Fibroblast of skin of back (primary cell): ENCODE data around the gene JAZF1.
"Not testable (repeated sequence)": the region's sequence is repeated elsewhere in the genome, so short reads cannot be mapped to it uniquely, and the experiment has no call there.

Experiments used
- DNase-seq: peaks from one replicate; pipeline ENCODE4 v3.0.0-alpha.2; 2013

JAZF1 gene

GRCh38 chr7:27905951-27906350, 274.6 kb downstream of the JAZF1 start:
- no peak for DNase-seq

DNA sequence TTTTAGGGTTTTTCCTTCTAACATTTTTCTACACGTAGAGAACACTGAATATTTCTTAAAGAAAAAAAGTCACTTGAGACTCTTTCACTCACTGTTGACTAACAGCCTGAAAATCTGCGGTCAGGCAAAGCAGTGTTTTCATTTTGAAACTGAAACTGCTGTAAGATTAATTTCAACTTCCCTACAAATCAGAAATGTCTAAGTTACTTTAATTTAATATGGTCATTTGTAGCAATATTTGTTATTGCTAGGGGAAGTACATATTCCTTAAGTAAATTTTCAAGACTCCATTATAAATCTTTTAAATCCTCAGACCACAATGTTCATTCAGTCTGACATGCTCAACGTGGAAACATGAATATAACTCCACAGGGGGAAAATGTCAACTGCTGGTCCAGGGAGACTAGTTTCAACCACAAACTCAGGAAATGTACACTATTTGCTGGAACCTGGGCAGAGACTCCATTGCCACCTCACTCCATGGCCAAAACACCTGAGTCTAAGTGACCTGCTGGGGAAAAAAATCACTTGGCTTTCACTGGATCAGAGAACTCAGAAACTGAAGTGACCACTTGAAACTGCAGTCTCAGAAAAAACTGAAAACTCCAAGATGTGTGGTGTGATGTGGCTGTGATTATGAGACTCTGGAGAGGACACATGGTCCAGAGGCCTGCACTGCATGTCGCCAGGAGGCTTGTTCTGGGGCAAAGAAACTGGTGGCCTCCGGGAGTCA, 279.4 kb downstream of the JAZF1 start:
- peak; percentile 79 for DNase-seq

DNA sequence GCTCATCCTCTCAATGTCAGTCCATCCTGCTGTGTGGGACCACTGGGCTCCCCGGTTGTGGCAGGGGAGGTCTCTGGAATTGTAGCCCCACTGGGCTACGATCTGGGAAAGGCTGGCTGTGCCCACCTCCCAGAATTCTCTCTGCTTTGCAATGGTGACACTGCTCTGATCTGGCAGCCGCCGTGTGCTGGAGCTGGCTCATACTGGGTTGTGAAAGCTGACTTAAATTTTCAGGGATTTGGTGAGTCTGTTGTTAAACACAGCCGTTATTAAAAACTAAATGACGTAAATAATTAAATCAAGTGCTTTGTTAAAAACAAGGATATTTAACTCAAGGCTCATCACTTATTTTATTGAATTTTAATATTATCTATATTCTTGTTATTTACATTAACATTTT, 280.6 kb downstream of the JAZF1 start:
- no peak for DNase-seq

- no peak for DNase-seq
Measured at GRCh38 chr7:27899601-27900000, 281.0 kb downstream of the JAZF1 start.

DNA sequence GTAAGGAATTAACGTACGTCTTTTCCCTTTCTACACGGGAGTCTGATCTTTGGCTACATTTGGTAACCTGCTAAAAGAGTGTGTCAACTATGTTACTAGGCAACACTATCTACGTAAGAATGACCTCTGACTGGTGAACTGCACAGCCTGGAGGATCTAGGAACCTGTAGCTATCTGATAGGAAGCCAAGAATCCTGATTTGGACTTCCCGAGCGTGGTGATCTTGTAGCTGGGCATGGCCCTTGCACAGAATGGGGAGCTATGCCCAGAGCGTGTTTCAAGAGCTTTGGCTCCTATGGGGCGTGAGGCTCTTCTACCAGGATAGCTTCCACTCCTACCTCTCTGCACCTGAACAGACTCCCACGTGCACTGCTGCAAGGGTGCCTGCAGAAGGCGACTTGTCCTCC, 283.2 kb downstream of the JAZF1 start:
- DNase-seq, result no peak

GRCh38 chr7:27897001-27897400, 283.6 kb downstream of the JAZF1 start:
- DNase-seq, result no peak

DNA sequence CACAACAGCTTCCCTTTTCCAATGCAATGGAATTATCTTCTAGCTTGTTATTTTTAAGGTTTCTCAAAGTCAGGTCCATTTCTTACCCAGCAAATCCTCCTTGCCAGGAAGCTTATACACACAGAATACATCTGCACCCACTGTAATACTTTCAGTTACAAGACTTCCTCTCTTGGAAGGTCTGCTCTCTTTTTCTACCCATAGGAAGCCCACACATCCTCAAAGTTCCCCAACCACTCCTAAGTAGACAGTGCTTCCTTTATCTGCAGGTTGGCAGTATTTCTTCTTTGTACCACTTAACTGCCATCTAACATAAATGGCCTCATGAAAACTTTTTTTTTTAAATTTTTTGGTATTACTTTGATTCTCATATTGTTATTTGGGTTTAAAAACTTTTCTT, 285.0 kb downstream of the JAZF1 start:
- no peak for DNase-seq

- no peak for DNase-seq
Measured at GRCh38 chr7:27890205-27890849, 290.3 kb downstream of the JAZF1 start.

GRCh38 chr7:27889800-27890199, 290.8 kb downstream of the JAZF1 start:
- DNase-seq, result no peak

GRCh38 chr7:27888736-27889135, 291.9 kb downstream of the JAZF1 start:
- no peak for DNase-seq

DNA sequence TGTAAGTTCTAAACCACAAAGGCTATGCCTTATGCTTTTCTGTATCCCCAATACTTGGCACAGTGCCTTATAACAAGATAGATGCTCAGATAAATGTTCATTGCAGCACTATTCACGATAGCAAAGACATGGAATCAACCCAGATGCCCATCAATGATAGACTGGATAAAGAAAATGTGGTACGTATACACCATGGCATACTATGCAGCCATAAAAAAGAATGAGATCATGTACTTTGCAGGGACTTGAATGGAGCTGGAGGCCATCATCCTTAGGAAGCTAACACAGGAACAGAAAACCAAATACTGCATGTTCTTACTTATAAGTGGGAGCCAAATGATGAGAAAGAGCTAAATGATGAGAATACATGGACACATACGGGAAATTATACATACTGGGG, 293.9 kb downstream of the JAZF1 start:
- DNase-seq, result not testable (repeated sequence)

DNA sequence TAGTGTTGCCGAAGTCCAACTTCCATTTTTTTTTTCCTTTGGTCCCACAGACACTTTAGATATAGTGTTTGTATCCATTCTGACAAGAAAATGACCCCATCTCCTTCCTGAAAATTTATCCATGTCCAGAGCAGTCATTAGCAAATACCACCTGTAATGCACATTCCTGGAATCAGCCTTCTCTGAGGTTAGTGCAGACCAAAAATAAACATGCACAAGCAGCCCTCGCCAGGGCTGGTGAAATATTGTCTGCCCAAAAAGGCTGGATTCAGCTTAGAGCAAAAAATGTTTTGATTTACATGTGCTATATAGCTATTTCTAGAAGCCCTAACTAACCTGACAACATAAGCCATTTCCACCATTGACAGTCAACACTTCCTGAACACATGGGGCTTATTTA, 294.9 kb downstream of the JAZF1 start:
- DNase-seq, result no peak

- DNase-seq, result peak; percentile 40
Measured at GRCh38 chr7:27883696-27884095, 296.9 kb downstream of the JAZF1 start.

- no peak for DNase-seq
Measured at GRCh38 chr7:27876756-27877155, 303.8 kb downstream of the JAZF1 start.

- DNase-seq, result no peak
Measured at GRCh38 chr7:27875832-27876231, 304.8 kb downstream of the JAZF1 start.

DNA sequence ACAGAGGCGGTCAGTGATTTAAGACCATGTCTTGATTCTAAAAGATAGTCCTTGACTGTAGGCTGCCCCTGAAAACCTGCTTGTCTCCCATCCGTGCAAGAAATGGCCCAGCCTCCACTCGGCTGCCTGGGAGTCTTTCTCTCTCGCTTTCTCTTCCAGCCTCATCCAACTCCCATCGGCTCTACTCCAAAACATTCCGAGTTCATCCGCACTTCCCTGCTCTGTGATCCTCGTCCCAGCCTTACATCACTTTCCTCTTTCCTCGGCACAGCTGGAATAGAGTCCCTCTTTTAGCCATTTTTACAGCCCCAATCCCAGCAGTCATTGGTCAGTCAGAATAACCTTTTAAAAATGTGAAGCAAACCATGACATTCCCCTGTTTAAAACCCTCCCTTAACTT, 305.5 kb downstream of the JAZF1 start:
- no peak for DNase-seq

DNA sequence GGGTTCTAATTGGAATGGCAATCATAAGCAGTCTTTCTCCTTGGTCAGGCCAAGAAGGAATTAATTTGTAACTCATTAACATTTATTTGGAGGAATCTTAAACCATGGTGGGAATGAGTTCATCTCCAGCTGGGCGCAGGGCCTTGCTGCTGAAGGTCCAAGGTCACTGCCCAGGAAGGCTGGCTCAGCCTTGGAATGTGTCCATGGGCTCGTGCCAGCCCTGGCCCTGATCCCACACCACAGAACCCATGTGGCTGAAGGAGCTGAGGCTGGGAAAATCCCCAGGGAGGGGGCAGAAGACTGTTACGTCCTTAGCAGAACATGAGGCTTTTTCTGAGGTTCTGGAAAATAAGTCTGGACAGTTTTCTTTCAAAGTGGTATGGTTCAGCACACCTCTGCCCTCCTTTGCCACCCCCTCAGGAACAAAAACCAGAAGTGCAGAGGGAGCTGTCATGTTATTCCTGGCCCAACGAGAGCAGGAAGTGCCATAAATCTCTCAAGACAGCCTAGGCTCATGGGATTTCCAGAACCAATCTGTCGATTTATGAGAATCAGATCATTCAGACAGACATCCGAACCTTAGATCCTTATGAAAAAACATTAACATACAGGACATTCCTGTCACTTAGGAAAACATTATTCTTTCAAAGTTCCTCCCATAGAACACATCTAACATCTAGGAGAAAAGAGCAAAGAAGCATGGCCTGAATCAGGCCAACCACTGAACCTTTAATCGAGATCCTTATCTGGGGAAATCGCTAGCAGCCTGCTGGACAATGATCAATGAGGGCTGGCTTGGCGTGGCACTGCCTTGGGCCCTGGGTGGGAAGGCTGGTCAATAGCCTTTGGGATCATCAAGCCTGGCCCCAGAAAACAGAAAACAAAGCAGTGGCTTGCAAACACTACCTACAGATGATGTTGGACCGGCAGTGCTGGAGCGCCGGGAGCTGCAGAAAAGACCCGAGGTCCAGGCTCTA, 306.3 kb downstream of the JAZF1 start:
- peak; percentile 65 for DNase-seq

DNA sequence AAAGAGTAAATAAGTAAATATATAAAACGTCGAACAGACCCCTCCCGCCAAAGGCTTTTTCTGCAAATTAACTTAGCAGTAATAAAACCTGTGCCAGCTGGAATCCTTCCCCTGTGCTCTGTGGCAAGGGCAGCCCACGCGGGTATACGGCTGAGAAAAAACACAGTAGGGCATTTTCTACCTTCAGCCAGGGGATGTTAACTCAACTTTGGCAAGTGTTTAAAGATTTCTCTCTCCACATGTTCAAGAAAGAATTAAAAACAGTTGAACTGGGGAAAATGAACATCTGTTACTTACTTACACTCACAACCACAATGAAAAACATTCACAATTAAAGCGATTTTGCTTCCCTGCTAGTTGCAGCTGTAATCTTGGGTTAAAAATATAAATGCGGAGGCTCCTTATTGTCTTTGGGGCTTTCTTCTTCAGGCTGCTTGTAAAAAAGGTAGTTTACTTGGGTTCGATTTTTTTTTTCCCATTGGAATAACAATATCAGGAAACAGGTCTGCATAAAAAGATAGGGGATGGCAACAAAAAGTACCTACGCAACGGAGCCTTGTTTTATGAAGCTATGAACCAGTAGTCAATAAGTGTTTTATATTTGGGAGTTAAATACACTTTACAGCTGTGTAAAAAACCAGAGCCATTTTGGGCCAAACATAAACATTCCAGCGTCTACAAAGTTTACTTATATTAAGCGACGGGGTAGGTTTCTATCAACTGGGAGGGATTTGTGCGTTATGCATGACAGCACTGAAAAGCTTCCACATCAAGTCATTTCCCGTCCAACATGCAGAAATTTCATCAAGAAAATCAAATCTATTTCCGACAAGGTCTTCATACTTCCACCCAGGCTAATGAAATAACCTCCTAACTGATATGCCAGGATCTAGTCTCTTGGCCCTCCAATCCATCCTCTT, 308.0 kb downstream of the JAZF1 start:
- DNase-seq, result peak; percentile 52

GRCh38 chr7:27871866-27872265, 308.7 kb downstream of the JAZF1 start:
- no peak for DNase-seq

DNA sequence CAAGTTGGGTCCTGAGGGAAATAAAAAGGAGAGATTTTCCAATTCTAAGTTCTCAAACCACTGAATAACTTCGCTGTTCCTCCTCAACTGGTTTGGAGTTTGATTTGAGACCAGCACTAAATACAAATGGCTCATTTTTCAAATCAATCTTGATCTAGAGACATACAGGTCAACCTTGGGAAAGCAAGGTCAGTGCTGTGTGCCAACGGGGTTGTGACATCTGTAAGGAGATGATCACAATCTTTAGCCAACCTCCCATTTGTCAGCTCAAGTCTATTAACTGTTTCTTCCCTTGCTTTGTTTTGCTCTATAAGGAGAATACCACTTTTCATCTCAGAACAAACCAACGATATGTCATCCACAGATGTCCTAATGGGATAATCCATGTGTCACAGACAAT, 309.5 kb downstream of the JAZF1 start:
- DNase-seq, result no peak

GRCh38 chr7:27870595-27870994, 310.0 kb downstream of the JAZF1 start:
- no peak for DNase-seq

GRCh38 chr7:27869056-27869455, 311.5 kb downstream of the JAZF1 start:
- DNase-seq, result no peak
